GM12878 (cell line): ENCODE results near the gene SMG6. TPM values are rescaled to one million over a fixed set of nuclear protein-coding genes. Genes with fewer than 3 reads are reported as not detected.

Experiments
- ATF7 ChIP-seq: fragments of 450-650 bp; IDR thresholded peaks from 2 replicates; pipeline ENCODE4 v1.6.1; 2016; ENCODE audit warnings: low read depth, mild to moderate bottlenecking
- BCL3 ChIP-seq: IDR thresholded peaks from 2 replicates; pipeline ENCODE4 v1.6.1; 2011; ENCODE audit warnings: borderline replicate concordance, low read depth, mild to moderate bottlenecking, moderate library complexity, low read length; ENCODE audit not compliant: insufficient read depth, poor library complexity, severe bottlenecking
- BRCA1 ChIP-seq: IDR thresholded peaks from 2 replicates; pipeline ENCODE4 v1.6.1; 2011; ENCODE audit warnings: low read depth, low read length, improper control_type of control experiment
- CBX5 ChIP-seq: sonication (generic); IDR thresholded peaks from 2 replicates; pipeline ENCODE4 v1.6.1; 2016; ENCODE audit warnings: low read depth, moderate library complexity, mild to moderate bottlenecking, inconsistent platforms
- CREB1 ChIP-seq: IDR thresholded peaks from 2 replicates; pipeline ENCODE4 v1.6.1; 2012; ENCODE audit warnings: low read depth, mild to moderate bottlenecking, inconsistent platforms
- CREM ChIP-seq: IDR thresholded peaks from 2 replicates; pipeline ENCODE4 v1.6.1; 2014; ENCODE audit warnings: antibody characterized with exemption, low read depth
- CTCF ChIP-seq, 3 experiments: IDR thresholded peaks in 2 of 3; conservative IDR thresholded peaks in 1 of 3; 2 replicates each; pipeline ENCODE4 v1.5.1; 2011; ENCODE audit warnings: low read depth in 3 of 3, low read length in 3 of 3, mild to moderate bottlenecking in 3 of 3, control low read depth in 2 of 3, moderate library complexity in 2 of 3, inconsistent platforms in 1 of 3, mixed read lengths in 1 of 3; ENCODE audit not compliant: control insufficient read depth in 2 of 3, insufficient read depth in 1 of 3; ENCODE audit errors: extremely low read depth in 1 of 3
- EGR1 ChIP-seq, 2 experiments: IDR thresholded peaks; 1 replicate in 1 of 2; 2 replicates in 1 of 2; pipeline ENCODE4 v1.6.1; 2011 to 2012; ENCODE audit warnings: low read depth in 2 of 2, low read length in 2 of 2, borderline replicate concordance in 1 of 2, mild to moderate bottlenecking in 1 of 2, moderate library complexity in 1 of 2
- FOS ChIP-seq: IDR thresholded peaks from 3 replicates; pipeline ENCODE4 v1.6.1; 2011; ENCODE audit warnings: borderline replicate concordance; ENCODE audit not compliant: insufficient read length; ENCODE audit errors: extremely low read depth
- HCFC1 ChIP-seq: fragments of 150-350 bp; IDR thresholded peaks from 2 replicates; pipeline ENCODE4 v1.6.1; 2014; ENCODE audit warnings: low read length
- HDAC2 ChIP-seq: fragments of 200-600 bp; sonication (generic); IDR thresholded peaks from 2 replicates; pipeline ENCODE4 v1.6.1; 2017
- HDGF ChIP-seq: fragments of 450-650 bp; IDR thresholded peaks from 2 replicates; pipeline ENCODE4 v1.6.1; 2016; ENCODE audit warnings: antibody characterized with exemption
- IKZF1 ChIP-seq: fragments of 450-650 bp; conservative IDR thresholded peaks from 2 replicates; pipeline ENCODE4 v1.6.1; 2017; ENCODE audit warnings: antibody characterized with exemption, mild to moderate bottlenecking
- IKZF2 ChIP-seq, 2 experiments: fragments of 450-650 bp; IDR thresholded peaks; 2 replicates each; pipeline ENCODE4 v1.6.1; 2017; ENCODE audit warnings: mild to moderate bottlenecking in 2 of 2, moderate library complexity in 2 of 2
- JUNB ChIP-seq: IDR thresholded peaks from 2 replicates; pipeline ENCODE4 v1.6.1; 2016; ENCODE audit warnings: antibody characterized with exemption, mild to moderate bottlenecking
- MAX ChIP-seq: IDR thresholded peaks from 2 replicates; pipeline ENCODE4 v1.6.1; 2012; ENCODE audit warnings: low read depth, low read length, improper control_type of control experiment
- MXI1 ChIP-seq: fragments of 150-350 bp; IDR thresholded peaks from 2 replicates; pipeline ENCODE4 v1.6.1; 2011; ENCODE audit warnings: low read depth, mild to moderate bottlenecking, inconsistent platforms, low read length, improper control_type of control experiment
- NR2C2 ChIP-seq: IDR thresholded peaks from 2 replicates; pipeline ENCODE4 v1.6.1; 2011; ENCODE audit warnings: borderline replicate concordance, low read depth; ENCODE audit not compliant: control insufficient read depth, insufficient read length
- PBX3 ChIP-seq: IDR thresholded peaks from 2 replicates; pipeline ENCODE4 v1.6.1; 2011; ENCODE audit warnings: mild to moderate bottlenecking, low read depth, low read length, moderate library complexity; ENCODE audit not compliant: insufficient replicate concordance
- POLR2A ChIP-seq: IDR thresholded peaks from 2 replicates; pipeline ENCODE4 v1.6.1; 2011; ENCODE audit warnings: low read depth, mild to moderate bottlenecking, low read length
- POU2F2 ChIP-seq: IDR thresholded peaks from 3 replicates; pipeline ENCODE4 v1.6.1; 2011; ENCODE audit warnings: low read depth, mild to moderate bottlenecking, low read length, borderline replicate concordance
- RELA ChIP-seq: fragments of 450-650 bp; IDR thresholded peaks from 2 replicates; pipeline ENCODE4 v1.8.0; 2014; ENCODE audit warnings: borderline replicate concordance; ENCODE audit not compliant: partially characterized antibody
- SREBF2 ChIP-seq: IDR thresholded peaks from 2 replicates; pipeline ENCODE4 v1.6.1; 2012; ENCODE audit warnings: mild to moderate bottlenecking, low read length
- STAT1 ChIP-seq: fragments of 450-650 bp; conservative IDR thresholded peaks from 2 replicates; pipeline ENCODE4 v1.6.1; 2014; ENCODE audit warnings: antibody characterized with exemption, mild to moderate bottlenecking
- WRNIP1 ChIP-seq: IDR thresholded peaks from 2 replicates; pipeline ENCODE4 v1.6.1; 2011; ENCODE audit warnings: low read depth, low read length, improper control_type of control experiment, borderline replicate concordance
- YY1 ChIP-seq: IDR thresholded peaks from 2 replicates; pipeline ENCODE4 v1.6.1; 2011; ENCODE audit warnings: low read depth, mild to moderate bottlenecking, low read length
- polyA plus RNA-seq, 11 experiments: library from polyadenylated mRNA; depleted of rRNA in 4 of 11; unstranded in 6 of 11; stranded (reverse) in 5 of 11; fragments of >200 nt; fragmentation: Nextera tagmentation in 4 of 11; fragmentation: Illumina TruSeq in 1 of 11; extraction: Ambion mirVana in 4 of 11; extraction: Trizol in 1 of 11; gene quantifications; 1 replicate in 1 of 11; 2 replicates in 10 of 11; pipeline versions ENCODE4 v1.2.1 to v1.2.3, GENCODE V29; 2011 to 2016; ENCODE audit warnings: inconsistent platforms in 2 of 11, missing spikeins in 2 of 11, low read depth in 1 of 11
- total RNA-seq, 4 experiments: library from RNA; depleted of rRNA in 3 of 4; stranded (reverse); fragments of >200 nt in 3 of 4; fragmentation: Illumina TruSeq in 1 of 4; extraction: Trizol in 1 of 4; gene quantifications; 2 replicates each; pipeline versions ENCODE4 v1.2.1 to v1.2.3, GENCODE V29; 2013 to 2021

The SMG6 gene
- total and polyA plus RNA-seq, 10 of the 15 experiments (the other 5 are each of a cell fraction or from before 2014, with no cell fraction given): 0.58 to 28.7 (median 15.7) TPM

GRCh38 chr17:2064980-2065785 is 238.4 kb downstream of the SMG6 start (continued):
- 0 out of 2 replicates have a peak, but pooled peaks have one; percentile 16 for TF ChIP-seq IKZF1
- TF ChIP-seq IKZF2 (IDR thresholded peaks at IDR 0.05): 0 out of 4 replicates have a peak, but pooled peaks of 1 of the 2 experiments have one; percentile 13
- peak; percentile 77 for TF ChIP-seq ATF7
- TF ChIP-seq POLR2A: peak; percentile 73; the same call in 1 of the 2 replicates
- no peak for TF ChIP-seq CBX5
- no peak for TF ChIP-seq FOS
- no peak for TF ChIP-seq WRNIP1
- peak; percentile 33; the same call in 1 of the 2 replicates for TF ChIP-seq YY1
- no peak for TF ChIP-seq HCFC1
- TF ChIP-seq CTCF (IDR thresholded peaks at IDR 0.05 in 2 of 3, conservative IDR thresholded peaks at IDR 0.05 in 1 of 3; ENCODE audit: control insufficient read depth in 2 of 3, extremely low read depth in 1 of 3, insufficient read depth in 1 of 3, low read depth in 3 of 3, low read length in 3 of 3): peak; percentile 44 to 61 (median 50)
- no peak for TF ChIP-seq NR2C2
- peak; percentile 40; the same call in 1 of the 2 replicates for TF ChIP-seq JUNB
- TF ChIP-seq POU2F2: peak; percentile 21; the same call in 1 of the 3 replicates
- TF ChIP-seq BRCA1: no peak
- TF ChIP-seq STAT1: 0 out of 2 replicates have a peak, but pooled peaks have one; percentile 23
- peak; percentile 29 for TF ChIP-seq BCL3
- TF ChIP-seq PBX3: no peak
- no peak for TF ChIP-seq MAX
- peak; percentile 87 for TF ChIP-seq HDGF
- no peak for TF ChIP-seq MXI1
- TF ChIP-seq HDAC2: no peak
- TF ChIP-seq SREBF2: no peak
- no peak for TF ChIP-seq EGR1 (IDR thresholded peaks at IDR 0.05; ENCODE audit: borderline replicate concordance in 1 of 2, low read depth in 2 of 2, low read length in 2 of 2)
- no peak for TF ChIP-seq RELA
- TF ChIP-seq CREB1: 0 out of 2 replicates have a peak, but pooled peaks have one; percentile 34
- peak; percentile 68; the same call in 1 of the 2 replicates for TF ChIP-seq CREM
